ENCODE results near the gene AQP2. TPM values are rescaled to one million over a fixed set of nuclear protein-coding genes. Genes with fewer than 3 reads are reported as not detected.
"Not testable (repeated sequence)": the region's sequence is repeated elsewhere in the genome, so short reads cannot be mapped to it uniquely, and the experiment has no call there.

Gene AQP2
- total and polyA plus RNA-seq, 2 donors (not counting 1 experiment from before 2014, with no cell fraction given): not detected

DNA sequence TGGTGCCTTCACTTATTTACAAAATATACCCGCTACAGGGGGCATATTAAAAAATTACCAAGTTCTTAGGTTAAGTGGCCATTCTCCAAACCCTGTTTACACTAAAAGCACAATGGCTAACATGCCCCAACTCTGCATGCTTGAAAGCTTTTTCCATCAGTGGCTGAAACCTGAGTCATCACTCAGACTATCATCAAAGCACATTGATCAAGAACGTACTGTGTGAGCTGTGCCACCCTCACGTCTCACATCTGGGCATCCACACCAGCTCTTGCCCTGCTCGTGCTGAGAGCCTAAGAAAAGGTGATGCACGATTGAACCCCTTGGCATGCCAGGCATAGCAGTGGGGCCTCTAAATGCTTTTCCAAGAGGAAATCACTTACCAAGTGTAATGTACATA lies 35.4 kb downstream of the AQP2 start:
- Mint-ChIP-seq H3K4me3 (no peak overlapping the region), H3K9me3 (ENCODE audit: insufficient read depth) (no peaks in the 10 kb centered on the region), H3K27ac (no peak overlapping the region), H3K27me3 (no peaks in the 10 kb centered on the region), H3K4me1 (no peaks in the 10 kb centered on the region)
- Histone ChIP-seq H3K4me2 (replicated peaks; ENCODE audit: low read depth, low read length, poor library complexity, severe bottlenecking) (no peak overlapping the region), H3K79me2 (ENCODE audit: control insufficient read depth, insufficient read depth, low read length) (no peaks in the 10 kb centered on the region), H3K4me1 (ENCODE audit: control insufficient read depth in 2 of 2, insufficient read depth in 2 of 2, low read length in 2 of 2) (no peaks in the 10 kb centered on the region), H3K36me3 (replicated peaks in 1 of 2; ENCODE audit: control extremely low read depth in 1 of 2, control insufficient read depth in 1 of 2, extremely low read depth in 1 of 2, insufficient read depth in 2 of 2, low read length in 1 of 2) (peaks cover 0 to 10% of the 10 kb centered on the region in 2 experiments), H3K9ac (ENCODE audit: low read length) (no peak overlapping the region), H3K27ac (ENCODE audit: low read length in 2 of 2) (no peak overlapping the region), H3K4me3 (ENCODE audit: control extremely low read depth in 1 of 5, extremely low read depth in 1 of 5, insufficient read depth in 1 of 5, low read depth in 2 of 5, low read length in 4 of 5) (no peak overlapping the region), H3K27me3 (replicated peaks in 1 of 4; ENCODE audit: control extremely low read depth in 1 of 4, control insufficient read depth in 3 of 4, insufficient read depth in 4 of 4, low read length in 3 of 4) (no peaks in the 10 kb centered on the region), H4K20me1 (ENCODE audit: control insufficient read depth, insufficient read depth, low read length, poor library complexity, severe bottlenecking) (no peaks in the 10 kb centered on the region), H2AFZ (ENCODE audit: insufficient read depth, low read depth, low read length, poor library complexity, severe bottlenecking) (no peak overlapping the region), H3K9me3 (ENCODE audit: control extremely low read depth in 1 of 3, control insufficient read depth in 2 of 3, insufficient read depth in 1 of 3, low read length in 2 of 3) (no peaks in the 10 kb centered on the region)
- WGBS (ENCODE audit: insufficient coverage): 95% methylated on average over 3 of the region's 5 CpGs
- ATAC-seq (ENCODE audit: low read depth) (no peak), DNase-seq (no peak)
- CTCF ChIA-PET: interaction anchor here (2.3 kb wide), 1 partner anchor 19 kb away, joined by 10 read pairs; no protein-coding TSS in a partner anchor
- POLR2A ChIA-PET: no interaction called here
- no peak for TF ChIP-seq EZH2 (IDR thresholded peaks at IDR 0.05; ENCODE audit: borderline replicate concordance, insufficient read depth, low read depth, low read length, poor library complexity, severe bottlenecking)
- TF ChIP-seq, protein P1, sequence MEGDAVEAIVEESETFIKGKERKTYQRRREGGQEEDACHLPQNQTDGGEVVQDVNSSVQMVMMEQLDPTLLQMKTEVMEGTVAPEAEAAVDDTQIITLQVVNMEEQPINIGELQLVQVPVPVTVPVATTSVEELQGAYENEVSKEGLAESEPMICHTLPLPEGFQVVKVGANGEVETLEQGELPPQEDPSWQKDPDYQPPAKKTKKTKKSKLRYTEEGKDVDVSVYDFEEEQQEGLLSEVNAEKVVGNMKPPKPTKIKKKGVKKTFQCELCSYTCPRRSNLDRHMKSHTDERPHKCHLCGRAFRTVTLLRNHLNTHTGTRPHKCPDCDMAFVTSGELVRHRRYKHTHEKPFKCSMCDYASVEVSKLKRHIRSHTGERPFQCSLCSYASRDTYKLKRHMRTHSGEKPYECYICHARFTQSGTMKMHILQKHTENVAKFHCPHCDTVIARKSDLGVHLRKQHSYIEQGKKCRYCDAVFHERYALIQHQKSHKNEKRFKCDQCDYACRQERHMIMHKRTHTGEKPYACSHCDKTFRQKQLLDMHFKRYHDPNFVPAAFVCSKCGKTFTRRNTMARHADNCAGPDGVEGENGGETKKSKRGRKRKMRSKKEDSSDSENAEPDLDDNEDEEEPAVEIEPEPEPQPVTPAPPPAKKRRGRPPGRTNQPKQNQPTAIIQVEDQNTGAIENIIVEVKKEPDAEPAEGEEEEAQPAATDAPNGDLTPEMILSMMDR (IDR thresholded peaks at IDR 0.05): no peak
- intact Hi-C loops (cut with micrococcal nuclease): no loop called here

DNA sequence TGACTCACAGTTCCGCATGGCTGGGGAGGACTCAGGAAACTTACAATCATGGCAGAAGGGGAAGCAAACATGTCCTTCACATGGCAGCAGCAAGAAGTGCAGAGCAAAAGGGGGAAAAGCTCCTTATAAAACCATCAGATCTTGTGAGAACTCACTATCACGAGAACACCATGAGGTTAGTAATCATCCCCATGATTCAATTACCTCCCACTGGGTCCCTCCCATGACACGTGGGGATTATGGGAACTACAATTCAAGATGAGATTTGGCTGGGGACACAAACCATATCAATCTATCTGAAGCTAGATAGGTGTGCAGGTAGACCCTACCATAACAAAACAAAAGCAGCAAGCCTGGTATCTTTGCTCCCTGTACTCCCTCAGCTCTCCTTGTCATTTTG lies 35.9 kb downstream of the AQP2 start:
- H3K9me3 ChIP-seq (ENCODE audit: control extremely low read depth in 1 of 3, control insufficient read depth in 2 of 3, insufficient read depth in 1 of 3, low read length in 2 of 3); intact Hi-C loops (cut with micrococcal nuclease); H3K4me1 Mint-ChIP-seq; H3K4me2 ChIP-seq (replicated peaks; ENCODE audit: low read depth, low read length, poor library complexity, severe bottlenecking); POLR2A ChIA-PET; H3K4me3 Mint-ChIP-seq; H3K79me2 ChIP-seq (ENCODE audit: control insufficient read depth, insufficient read depth, low read length); H3K27me3 Mint-ChIP-seq; H2AFZ ChIP-seq (ENCODE audit: insufficient read depth, low read depth, low read length, poor library complexity, severe bottlenecking); H4K20me1 ChIP-seq (ENCODE audit: control insufficient read depth, insufficient read depth, low read length, poor library complexity, severe bottlenecking); DNase-seq; H3K27ac Mint-ChIP-seq; H3K9ac ChIP-seq (ENCODE audit: low read length); ATAC-seq (ENCODE audit: low read depth); H3K27me3 ChIP-seq (replicated peaks in 1 of 4; ENCODE audit: control extremely low read depth in 1 of 4, control insufficient read depth in 3 of 4, insufficient read depth in 4 of 4, low read length in 3 of 4); H3K27ac ChIP-seq (ENCODE audit: low read length in 2 of 2); H3K4me1 ChIP-seq (ENCODE audit: control insufficient read depth in 2 of 2, insufficient read depth in 2 of 2, low read length in 2 of 2); H3K4me3 ChIP-seq (ENCODE audit: control extremely low read depth in 1 of 5, extremely low read depth in 1 of 5, insufficient read depth in 1 of 5, low read depth in 2 of 5, low read length in 4 of 5); H3K36me3 ChIP-seq (replicated peaks in 1 of 2; ENCODE audit: control extremely low read depth in 1 of 2, control insufficient read depth in 1 of 2, extremely low read depth in 1 of 2, insufficient read depth in 2 of 2, low read length in 1 of 2); H3K9me3 Mint-ChIP-seq (ENCODE audit: insufficient read depth): not testable (repeated sequence)
- CTCF ChIA-PET: interaction anchor here (2.3 kb wide), 1 partner anchor 19 kb away, joined by 10 read pairs; no protein-coding TSS in a partner anchor
- WGBS (ENCODE audit: insufficient coverage): 100% methylated on average over 1 of the region's 3 CpGs
